Measurements from ENCODE around the gene CD3D.

The CD3D gene

GRCh38 chr11:118314988-118315411 lies 27.5 kb downstream of the CD3D start:
- H2BK5ac ChIP-seq (ENCODE audit: low read depth, low read length, poor library complexity): no peak overlapping the region
- H4K12ac ChIP-seq (ENCODE audit: low read depth, low read length): no peak overlapping the region
- H3K4me3 ChIP-seq (ENCODE audit: low read depth, low read length): no peak overlapping the region
- H3K36me3 ChIP-seq (ENCODE audit: control insufficient read depth in 1 of 2, insufficient read depth in 2 of 2, low read length in 2 of 2): no peaks in the 10 kb centered on the region
- H3K79me1 ChIP-seq (ENCODE audit: low read length): no peaks in the 10 kb centered on the region
- no peak overlapping the region for H3K4me2 ChIP-seq (ENCODE audit: low read length)
- H2BK12ac ChIP-seq (ENCODE audit: low read length): no peak overlapping the region
- no peaks in the 10 kb centered on the region for H3K27me3 ChIP-seq (ENCODE audit: insufficient read depth, low read length)
- no peak overlapping the region for H3K18ac ChIP-seq (ENCODE audit: low read length)
- H4K8ac ChIP-seq (ENCODE audit: low read depth, low read length): no peak overlapping the region
- WGBS (ENCODE audit: extremely low coverage, insufficient coverage, insufficient read length): no CpG with 5 or more reads among the region's 7 CpGs
- peak in 1 of 2 donors; percentile 6 for DNase-seq
- H3K4ac ChIP-seq (ENCODE audit: low read depth, low read length): no peak overlapping the region
- H2AFZ ChIP-seq (ENCODE audit: insufficient read depth, low read length, poor library complexity): no peak overlapping the region
- no peak overlapping the region for H2BK120ac ChIP-seq (ENCODE audit: insufficient read depth, low read length, poor library complexity)
- no peak overlapping the region for H3K9ac ChIP-seq (ENCODE audit: low read length)
- no peak overlapping the region for H2AK5ac ChIP-seq (ENCODE audit: low read length)
- no peak overlapping the region for H4K91ac ChIP-seq (ENCODE audit: low read depth, low read length)
- no peaks in the 10 kb centered on the region for H3K79me2 ChIP-seq (ENCODE audit: control insufficient read depth, insufficient read depth, low read length, poor library complexity)
- H3K27ac ChIP-seq (ENCODE audit: low read depth, low read length): no peak overlapping the region
- peaks cover 4% of the 10 kb centered on the region for H3K9me3 ChIP-seq (ENCODE audit: insufficient read depth, low read depth, low read length)
- no peak overlapping the region for H3K14ac ChIP-seq (ENCODE audit: low read length)
- H3K4me1 ChIP-seq (ENCODE audit: control insufficient read depth in 1 of 2, insufficient read depth in 2 of 2, low read length in 2 of 2): peaks cover 3% of the 10 kb centered on the region in 2 experiments
- no peak overlapping the region for H3K23ac ChIP-seq (ENCODE audit: low read length)

- Histone ChIP-seq H3K27ac (ENCODE audit: low read depth, low read length) (no peak overlapping the region), H3K9ac (ENCODE audit: low read length) (no peak overlapping the region), H3K4me2 (ENCODE audit: low read length) (no peak overlapping the region), H3K23ac (ENCODE audit: low read length) (no peak overlapping the region), H2BK12ac (ENCODE audit: low read length) (no peak overlapping the region), H2BK120ac (ENCODE audit: insufficient read depth, low read length, poor library complexity) (no peak overlapping the region), H3K9me3 (ENCODE audit: insufficient read depth, low read depth, low read length) (peaks cover 4% of the 10 kb centered on the region), H2AK5ac (ENCODE audit: low read length) (no peak overlapping the region), H3K27me3 (ENCODE audit: insufficient read depth, low read length) (no peaks in the 10 kb centered on the region), H3K14ac (ENCODE audit: low read length) (no peak overlapping the region), H4K8ac (ENCODE audit: low read depth, low read length) (no peak overlapping the region), H4K91ac (ENCODE audit: low read depth, low read length) (no peak overlapping the region), H2BK5ac (ENCODE audit: low read depth, low read length, poor library complexity) (no peak overlapping the region), H3K4me1 (ENCODE audit: control insufficient read depth in 1 of 2, insufficient read depth in 2 of 2, low read length in 2 of 2) (peaks cover 3% of the 10 kb centered on the region in 2 experiments), H3K18ac (ENCODE audit: low read length) (no peak overlapping the region), H3K4me3 (ENCODE audit: low read depth, low read length) (no peak overlapping the region), H3K4ac (ENCODE audit: low read depth, low read length) (no peak overlapping the region), H4K12ac (ENCODE audit: low read depth, low read length) (no peak overlapping the region), H2AFZ (ENCODE audit: insufficient read depth, low read length, poor library complexity) (no peak overlapping the region), H3K36me3 (ENCODE audit: control insufficient read depth in 1 of 2, insufficient read depth in 2 of 2, low read length in 2 of 2) (no peaks in the 10 kb centered on the region), H3K79me1 (ENCODE audit: low read length) (no peaks in the 10 kb centered on the region), H3K79me2 (ENCODE audit: control insufficient read depth, insufficient read depth, low read length, poor library complexity) (no peaks in the 10 kb centered on the region)
- DNase-seq: no peak
- WGBS (ENCODE audit: extremely low coverage, insufficient coverage, insufficient read length): no CpG with 5 or more reads among the region's 4 CpGs
Measured at GRCh38 chr11:118313242-118313641, 29.3 kb downstream of the CD3D start.

DNA sequence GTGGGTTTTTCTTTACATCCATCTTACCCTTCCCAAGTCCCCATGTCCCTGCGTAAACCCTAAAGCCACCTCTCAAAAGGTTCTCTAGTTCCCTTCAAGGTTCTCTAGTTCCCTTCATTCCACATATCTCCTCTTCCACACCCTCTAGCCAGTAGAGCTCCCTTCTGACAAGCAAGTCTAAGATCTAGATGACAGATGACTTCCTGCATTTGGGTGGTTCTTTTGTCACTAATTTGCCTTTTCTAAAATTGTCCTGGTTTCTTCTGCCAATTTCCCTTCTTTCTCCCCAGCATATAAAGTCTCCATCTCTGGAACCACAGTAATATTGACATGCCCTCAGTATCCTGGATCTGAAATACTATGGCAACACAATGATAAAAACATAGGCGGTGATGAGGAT lies 30.2 kb downstream of the CD3D start:
- no peak for DNase-seq
- H3K79me1 ChIP-seq (ENCODE audit: low read length): no peaks in the 10 kb centered on the region
- no peak overlapping the region for H2AK5ac ChIP-seq (ENCODE audit: low read length)
- peaks cover 4% of the 10 kb centered on the region for H3K9me3 ChIP-seq (ENCODE audit: insufficient read depth, low read depth, low read length)
- H2BK12ac ChIP-seq (ENCODE audit: low read length): no peak overlapping the region
- WGBS (ENCODE audit: extremely low coverage, insufficient coverage, insufficient read length): no CpG with 5 or more reads among the region's 2 CpGs
- no peak overlapping the region for H2BK5ac ChIP-seq (ENCODE audit: low read depth, low read length, poor library complexity)
- H3K18ac ChIP-seq (ENCODE audit: low read length): no peak overlapping the region
- H3K27ac ChIP-seq (ENCODE audit: low read depth, low read length): no peak overlapping the region
- H3K4ac ChIP-seq (ENCODE audit: low read depth, low read length): no peak overlapping the region
- no peak overlapping the region for H3K23ac ChIP-seq (ENCODE audit: low read length)
- H3K36me3 ChIP-seq (ENCODE audit: control insufficient read depth in 1 of 2, insufficient read depth in 2 of 2, low read length in 2 of 2): no peaks in the 10 kb centered on the region
- H4K91ac ChIP-seq (ENCODE audit: low read depth, low read length): no peak overlapping the region
- H2BK120ac ChIP-seq (ENCODE audit: insufficient read depth, low read length, poor library complexity): no peak overlapping the region
- no peak overlapping the region for H3K9ac ChIP-seq (ENCODE audit: low read length)
- H3K27me3 ChIP-seq (ENCODE audit: insufficient read depth, low read length): no peaks in the 10 kb centered on the region
- no peak overlapping the region for H3K4me2 ChIP-seq (ENCODE audit: low read length)
- H4K12ac ChIP-seq (ENCODE audit: low read depth, low read length): no peak overlapping the region
- no peak overlapping the region for H2AFZ ChIP-seq (ENCODE audit: insufficient read depth, low read length, poor library complexity)
- no peaks in the 10 kb centered on the region for H3K79me2 ChIP-seq (ENCODE audit: control insufficient read depth, insufficient read depth, low read length, poor library complexity)
- peaks cover 3% of the 10 kb centered on the region in 2 experiments for H3K4me1 ChIP-seq (ENCODE audit: control insufficient read depth in 1 of 2, insufficient read depth in 2 of 2, low read length in 2 of 2)
- no peak overlapping the region for H3K14ac ChIP-seq (ENCODE audit: low read length)
- no peak overlapping the region for H3K4me3 ChIP-seq (ENCODE audit: low read depth, low read length)
- H4K8ac ChIP-seq (ENCODE audit: low read depth, low read length): no peak overlapping the region

GRCh38 chr11:118311518-118311917 lies 31.0 kb downstream of the CD3D start:
- Histone ChIP-seq H3K4me1 (ENCODE audit: control insufficient read depth in 1 of 2, insufficient read depth in 2 of 2, low read length in 2 of 2) (peaks cover 0 to 3% of the 10 kb centered on the region in 2 experiments), H2BK120ac (ENCODE audit: insufficient read depth, low read length, poor library complexity) (no peak overlapping the region), H2BK12ac (ENCODE audit: low read length) (no peak overlapping the region), H3K27me3 (ENCODE audit: insufficient read depth, low read length) (no peaks in the 10 kb centered on the region), H4K8ac (ENCODE audit: low read depth, low read length) (no peak overlapping the region), H2BK5ac (ENCODE audit: low read depth, low read length, poor library complexity) (no peak overlapping the region), H2AK5ac (ENCODE audit: low read length) (no peak overlapping the region), H3K4me3 (ENCODE audit: low read depth, low read length) (no peak overlapping the region), H3K79me2 (ENCODE audit: control insufficient read depth, insufficient read depth, low read length, poor library complexity) (no peaks in the 10 kb centered on the region), H4K12ac (ENCODE audit: low read depth, low read length) (no peak overlapping the region), H3K27ac (ENCODE audit: low read depth, low read length) (no peak overlapping the region), H3K4ac (ENCODE audit: low read depth, low read length) (no peak overlapping the region), H3K18ac (ENCODE audit: low read length) (no peak overlapping the region), H3K9me3 (ENCODE audit: insufficient read depth, low read depth, low read length) (peaks cover 4% of the 10 kb centered on the region), H2AFZ (ENCODE audit: insufficient read depth, low read length, poor library complexity) (no peak overlapping the region), H3K79me1 (ENCODE audit: low read length) (no peaks in the 10 kb centered on the region), H3K36me3 (ENCODE audit: control insufficient read depth in 1 of 2, insufficient read depth in 2 of 2, low read length in 2 of 2) (no peaks in the 10 kb centered on the region), H3K4me2 (ENCODE audit: low read length) (no peak overlapping the region), H3K23ac (ENCODE audit: low read length) (no peak overlapping the region), H3K14ac (ENCODE audit: low read length) (no peak overlapping the region), H4K91ac (ENCODE audit: low read depth, low read length) (no peak overlapping the region), H3K9ac (ENCODE audit: low read length) (no peak overlapping the region)
- no peak for DNase-seq
- no CpG with 5 or more reads among the region's 4 CpGs for WGBS (ENCODE audit: extremely low coverage, insufficient coverage, insufficient read length)

Measured in trophoblast cell (in vitro differentiated cells and primary cell).